ENCODE results near the gene GP9.

- TF ChIP-seq CTCF (IDR thresholded peaks at IDR 0.05) (no peak), EZH2 (IDR thresholded peaks at IDR 0.05; ENCODE audit: borderline replicate concordance, insufficient read depth, low read depth, low read length, poor library complexity, severe bottlenecking) (no peak)
Measured at GRCh38 chr3:129014148-129014547, 46.4 kb upstream of the GP9 start.

Data from B cell (primary cell).